Caco-2 (cell line): ENCODE results near the gene SMKR1. TPM values are rescaled to one million over a fixed set of nuclear protein-coding genes. Genes with fewer than 3 reads are reported as not detected.

Experiments used
- BruUV-seq: library from RNA; stranded (reverse); fragments of 400-500 nt; replicated peaks from 2 replicates; lab custom pipeline; 2021; lab: Mats Ljungman, UMichigan
- CTCF ChIA-PET: fragments of 300-600 bp; sonication (Branson Sonifier 250); formaldehyde crosslinking; loops from one replicate; lab custom pipeline; 2022; ENCODE audit warnings: antibody characterized with exemption; lab: Charles Lee
- POLR2A ChIA-PET: fragments of 300-600 bp; sonication (Branson Sonifier 250); formaldehyde crosslinking; loops from one replicate; lab custom pipeline; 2022; ENCODE audit warnings: antibody characterized with exemption; lab: Charles Lee
- DNase-seq, 2 experiments: peaks; one replicate each; pipeline versions ENCODE4 v3.0.0 to v3.0.0-alpha.2; 2020 to 2022
- H3K27me3 ChIP-seq: replicated peaks from 2 replicates; pipeline ENCODE4 v1.6.0; 2011; ENCODE audit warnings: low read length; ENCODE audit not compliant: control insufficient read depth, insufficient read depth
- H3K36me3 ChIP-seq: 2 replicates; pipeline ENCODE4 v1.5.1; 2011; ENCODE audit warnings: low read length; ENCODE audit not compliant: control insufficient read depth, insufficient read depth
- H3K4me1 ChIP-seq: fragments of 250-450 bp; sonication (Bioruptor Pico); 2 replicates; pipeline ENCODE4 v1.5.1; 2020; ENCODE audit warnings: mild to moderate bottlenecking
- H3K4me3 ChIP-seq: 2 replicates; pipeline ENCODE4 v1.5.1; 2011; ENCODE audit warnings: low read depth, mild to moderate bottlenecking, control low read depth, low read length
- H3K9me3 ChIP-seq: fragments of 250-450 bp; sonication (Bioruptor Pico); 2 replicates; pipeline ENCODE4 v1.5.1; 2020; ENCODE audit warnings: mild to moderate bottlenecking, moderate library complexity
- H3K27ac Mint-ChIP-seq: one replicate; pipeline ENCODE4 v1.8.0; 2022; ENCODE audit warnings: mixed read lengths; ENCODE audit not compliant: unreplicated experiment
- H3K27me3 Mint-ChIP-seq: one replicate; pipeline ENCODE4 v1.8.0; 2022; ENCODE audit warnings: mixed read lengths; ENCODE audit not compliant: insufficient read depth, unreplicated experiment
- H3K36me3 Mint-ChIP-seq: one replicate; pipeline ENCODE4 v1.8.0; 2022; ENCODE audit warnings: mild to moderate bottlenecking, mixed read lengths; ENCODE audit not compliant: insufficient read depth, unreplicated experiment
- H3K4me1 Mint-ChIP-seq: one replicate; pipeline ENCODE4 v1.8.0; 2022; ENCODE audit warnings: low read depth, mixed read lengths; ENCODE audit not compliant: unreplicated experiment
- H3K4me3 Mint-ChIP-seq: one replicate; pipeline ENCODE4 v1.8.0; 2022; ENCODE audit warnings: mild to moderate bottlenecking, moderate library complexity, mixed read lengths; ENCODE audit not compliant: unreplicated experiment
- H3K9me3 Mint-ChIP-seq: one replicate; pipeline ENCODE4 v1.8.0; 2022; ENCODE audit warnings: mixed read lengths; ENCODE audit not compliant: unreplicated experiment
- CTCF ChIP-seq, 2 experiments: fragments of 200-600 bp in 1 of 2; IDR thresholded peaks; 1 replicate in 1 of 2; 2 replicates in 1 of 2; pipeline versions ENCODE4 v1.5.1 to v1.8.0; 2011 to 2022; ENCODE audit warnings: antibody characterized with exemption in 1 of 2, control low read depth in 1 of 2, inconsistent platforms in 1 of 2, low read depth in 1 of 2, low read length in 1 of 2, mild to moderate bottlenecking in 1 of 2, moderate library complexity in 1 of 2; ENCODE audit not compliant: insufficient read depth in 1 of 2, severe bottlenecking in 1 of 2, unreplicated experiment in 1 of 2
- intact Hi-C: fragments of 100-400 bp; cut with micrococcal nuclease; formaldehyde crosslinking; loops from one replicate; pipeline ENCODE4 v1.10.0; 2022; ENCODE audit not compliant: unreplicated experiment
- total RNA-seq: library from RNA; stranded (reverse); gene quantifications from 2 replicates; pipeline ENCODE4 v1.2.3, GENCODE V29; 2022

SMKR1 gene
- total RNA-seq, 1 experiment from 2014 or later = not detected

GRCh38 chr7:129496653-129497052, 5.7 kb upstream of the SMKR1 start:
- ChIA-PET POLR2A (interaction anchor here (0.7 kb wide), 1 partner anchor 754 kb away, joined by 3 read pairs; no protein-coding TSS in a partner anchor), CTCF (no interaction called here)
- no peaks in the 10 kb centered on the region for H3K36me3 ChIP-seq
- BruUV-seq = no TSS peak
- no peak overlapping the region for H3K4me3 ChIP-seq
- no peaks in the 10 kb centered on the region for H3K36me3 Mint-ChIP-seq
- no peak for TF ChIP-seq CTCF (IDR thresholded peaks at IDR 0.05; ENCODE audit: insufficient read depth in 1 of 2, low read depth in 1 of 2, low read length in 1 of 2, severe bottlenecking in 1 of 2, unreplicated experiment in 1 of 2)
- DNase-seq = no peak
- H3K9me3 Mint-ChIP-seq = no peaks in the 10 kb centered on the region
- no peaks in the 10 kb centered on the region for H3K27me3 Mint-ChIP-seq
- H3K27ac Mint-ChIP-seq = peak overlapping the region; percentile 14
- H3K4me1 Mint-ChIP-seq = peaks cover 28% of the 10 kb centered on the region
- H3K27me3 ChIP-seq = no peaks in the 10 kb centered on the region
- H3K9me3 ChIP-seq = no peaks in the 10 kb centered on the region
- no peaks in the 10 kb centered on the region; the same call in 1 of the 2 replicates for H3K4me1 ChIP-seq
- no peak overlapping the region for H3K4me3 Mint-ChIP-seq
- intact Hi-C loops = no loop called here

GRCh38 chr7:129497156-129497555, 5.2 kb upstream of the SMKR1 start:
- peak overlapping the region; percentile 14 for H3K27ac Mint-ChIP-seq
- Histone ChIP-seq H3K9me3 (no peaks in the 10 kb centered on the region), H3K4me1 (no peaks in the 10 kb centered on the region; the same call in 1 of the 2 replicates), H3K4me3 (no peak overlapping the region), H3K36me3 (no peaks in the 10 kb centered on the region), H3K27me3 (no peaks in the 10 kb centered on the region)
- intact Hi-C loops = no loop called here
- no peak overlapping the region for H3K4me3 Mint-ChIP-seq
- no peak for TF ChIP-seq CTCF (IDR thresholded peaks at IDR 0.05; ENCODE audit: insufficient read depth in 1 of 2, low read depth in 1 of 2, low read length in 1 of 2, severe bottlenecking in 1 of 2, unreplicated experiment in 1 of 2)
- H3K9me3 Mint-ChIP-seq = no peaks in the 10 kb centered on the region
- no peaks in the 10 kb centered on the region for H3K36me3 Mint-ChIP-seq
- peaks cover 28% of the 10 kb centered on the region for H3K4me1 Mint-ChIP-seq
- no peaks in the 10 kb centered on the region for H3K27me3 Mint-ChIP-seq
- DNase-seq = no peak
- POLR2A ChIA-PET = interaction anchor here (0.7 kb wide), 1 partner anchor 754 kb away, joined by 3 read pairs; no protein-coding TSS in a partner anchor
- BruUV-seq = no TSS peak
- CTCF ChIA-PET = no interaction called here

GRCh38 chr7:129498021-129498420, 4.3 kb upstream of the SMKR1 start:
- Mint-ChIP-seq H3K4me3 (no peak overlapping the region), H3K9me3 (no peaks in the 10 kb centered on the region), H3K4me1 (peaks cover 28% of the 10 kb centered on the region), H3K27me3 (no peaks in the 10 kb centered on the region), H3K36me3 (no peaks in the 10 kb centered on the region), H3K27ac (no peak overlapping the region)
- Histone ChIP-seq H3K27me3 (no peaks in the 10 kb centered on the region), H3K4me1 (peaks cover 4% of the 10 kb centered on the region), H3K4me3 (no peak overlapping the region), H3K9me3 (no peaks in the 10 kb centered on the region), H3K36me3 (no peaks in the 10 kb centered on the region)
- intact Hi-C loops = no loop called here
- ChIA-PET POLR2A (no interaction called here), CTCF (no interaction called here)
- BruUV-seq = no TSS peak
- no peak for TF ChIP-seq CTCF (IDR thresholded peaks at IDR 0.05; ENCODE audit: insufficient read depth in 1 of 2, low read depth in 1 of 2, low read length in 1 of 2, severe bottlenecking in 1 of 2, unreplicated experiment in 1 of 2)
- no peak for DNase-seq
